Activated gamma-delta T cell treated with Interleukin-2 at 50 U/mL for 16 hours (primary cell): ENCODE data around the gene CACNA1B.

Source experiments
- DNase-seq: peaks from one replicate; pipeline ENCODE4 v3.0.0-alpha.2; 2020

CACNA1B gene

DNA sequence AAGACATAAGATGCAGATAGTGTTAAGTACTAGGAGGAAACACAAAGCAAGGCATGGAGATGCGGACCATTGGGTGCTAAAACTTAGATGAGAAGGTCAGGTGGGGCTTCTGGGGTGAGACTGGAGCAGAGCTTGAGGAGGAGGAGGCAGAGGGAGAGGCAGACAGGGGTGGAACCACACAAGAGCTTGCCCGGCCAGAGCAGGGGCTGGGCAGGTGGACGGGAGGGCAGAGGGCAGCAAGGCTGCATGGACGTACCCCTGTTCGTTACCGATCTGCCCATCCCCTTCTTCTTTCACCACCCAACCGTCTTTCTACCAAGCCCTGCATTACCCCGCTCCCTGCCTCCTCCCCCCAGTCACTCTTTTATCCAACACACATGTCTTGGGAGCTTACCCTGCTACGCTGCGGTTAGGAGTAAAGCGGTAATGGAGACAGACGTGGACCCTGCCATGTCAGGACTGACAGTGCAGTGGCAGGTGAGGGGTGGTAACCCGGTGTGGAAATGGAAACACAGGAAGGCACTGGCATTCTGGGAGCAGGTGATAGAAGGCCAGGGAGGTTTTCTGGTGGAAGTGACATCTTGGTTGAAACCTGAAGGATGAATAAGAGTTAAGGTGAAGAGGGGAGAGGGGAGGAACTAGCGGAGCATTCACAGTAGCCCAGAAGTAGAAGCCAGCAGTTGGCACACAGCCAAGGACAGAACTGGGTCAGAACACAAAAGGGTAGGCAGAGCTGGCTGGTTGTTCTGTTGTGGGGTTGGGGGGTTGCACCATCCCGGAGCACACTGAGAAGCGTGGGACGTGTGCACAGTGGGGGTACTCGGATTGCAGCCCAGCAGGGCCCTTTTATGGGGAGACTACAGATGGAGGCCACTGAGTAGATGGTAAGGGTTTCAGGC lies 167.2 kb downstream of the CACNA1B start:
- DNase-seq = no peak

GRCh38 chr9:138045541-138046490 lies 168.2 kb downstream of the CACNA1B start:
- DNase-seq = no peak

DNA sequence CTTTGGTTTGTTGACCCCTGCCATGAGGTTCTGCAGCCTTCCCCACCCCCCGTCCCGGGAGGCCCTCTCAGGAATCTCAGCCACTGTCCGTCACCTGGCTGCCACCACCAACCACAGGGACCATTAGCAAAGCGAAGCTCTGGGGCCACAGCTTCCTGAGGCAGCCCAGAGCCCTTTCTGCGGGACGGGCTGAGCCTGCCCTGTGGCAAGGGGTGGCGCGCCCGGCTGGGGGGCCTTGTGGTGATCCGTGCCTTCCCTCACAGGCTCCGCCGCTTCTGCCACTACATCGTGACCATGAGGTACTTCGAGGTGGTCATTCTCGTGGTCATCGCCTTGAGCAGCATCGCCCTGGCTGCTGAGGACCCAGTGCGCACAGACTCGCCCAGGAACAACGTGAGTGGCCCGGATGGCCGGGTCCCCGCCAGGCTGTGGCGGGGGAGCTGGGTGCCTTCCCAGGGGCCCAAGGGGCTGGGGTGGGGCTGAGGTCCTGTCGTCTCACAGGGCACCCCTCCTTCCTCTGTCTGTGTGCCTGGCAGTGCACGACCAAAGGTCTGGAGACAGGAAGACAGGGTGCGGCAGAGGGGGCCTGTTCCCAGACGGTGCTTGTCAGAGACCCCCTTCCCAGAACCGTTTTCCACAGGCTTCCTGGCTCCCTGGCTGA lies 169.2 kb downstream of the CACNA1B start:
- DNase-seq = no peak

GRCh38 chr9:138047469-138048040 lies 170.0 kb downstream of the CACNA1B start:
- DNase-seq = no peak

DNA sequence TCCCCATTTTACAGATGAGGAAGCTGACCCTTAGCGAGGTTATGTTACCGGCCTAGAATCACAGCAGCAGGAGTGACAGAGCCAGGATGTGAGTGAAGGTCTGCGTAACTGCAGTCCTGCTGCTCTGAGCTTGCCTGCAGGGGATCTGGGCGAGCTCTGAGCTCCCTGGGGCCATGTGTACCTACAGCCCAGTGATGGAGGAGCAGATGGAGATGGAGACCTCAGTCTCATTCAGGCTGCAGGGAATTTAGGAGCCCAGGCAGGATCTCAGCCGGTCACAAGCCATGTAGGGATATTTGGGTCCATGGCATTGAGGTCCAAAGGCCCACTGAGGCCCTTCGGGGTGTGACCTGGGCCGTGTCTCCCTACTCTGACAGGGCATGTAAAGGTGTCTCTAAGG lies 170.6 kb downstream of the CACNA1B start:
- no peak for DNase-seq

GRCh38 chr9:138049085-138049778 lies 171.7 kb downstream of the CACNA1B start:
- no peak for DNase-seq

- DNase-seq = no peak
Observed at GRCh38 chr9:138049779-138050471, 172.3 kb downstream of the CACNA1B start.

GRCh38 chr9:138050472-138051330 lies 173.1 kb downstream of the CACNA1B start:
- DNase-seq = no peak

DNA sequence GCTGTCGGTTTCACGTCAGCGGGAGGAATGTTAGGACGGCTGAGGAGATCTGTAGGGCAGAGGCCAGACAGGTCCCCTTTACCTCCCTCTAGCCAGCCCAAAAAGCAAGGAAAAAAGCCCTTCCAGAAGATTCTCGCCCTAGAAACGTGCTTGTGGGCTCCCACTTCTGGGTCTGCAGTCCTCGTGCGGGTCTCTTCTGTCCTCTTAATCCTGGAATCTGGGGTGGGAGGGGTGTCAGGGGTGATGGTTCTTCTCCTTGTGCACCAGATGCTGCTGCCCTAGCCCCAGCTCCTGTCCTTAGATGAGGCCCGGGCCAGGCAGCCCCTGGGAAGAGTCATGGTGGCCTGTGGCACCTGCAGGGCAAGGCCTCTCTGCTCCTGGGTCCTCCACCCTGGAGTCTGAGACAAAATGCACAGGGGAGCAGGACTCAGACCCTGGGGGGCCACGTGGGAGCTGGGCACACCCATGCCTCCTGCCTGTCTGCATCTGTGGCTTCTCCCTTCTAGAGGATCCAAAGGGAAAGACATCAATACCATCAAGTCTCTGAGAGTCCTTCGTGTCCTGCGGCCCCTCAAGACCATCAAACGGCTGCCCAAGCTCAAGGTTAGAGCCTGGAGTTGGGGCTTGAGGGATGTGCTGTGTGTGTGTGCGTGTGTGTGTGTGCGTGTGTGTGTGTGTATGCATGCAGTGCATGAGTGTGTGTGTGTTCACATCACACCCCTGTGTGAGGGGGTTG lies 174.2 kb downstream of the CACNA1B start:
- no peak for DNase-seq

DNA sequence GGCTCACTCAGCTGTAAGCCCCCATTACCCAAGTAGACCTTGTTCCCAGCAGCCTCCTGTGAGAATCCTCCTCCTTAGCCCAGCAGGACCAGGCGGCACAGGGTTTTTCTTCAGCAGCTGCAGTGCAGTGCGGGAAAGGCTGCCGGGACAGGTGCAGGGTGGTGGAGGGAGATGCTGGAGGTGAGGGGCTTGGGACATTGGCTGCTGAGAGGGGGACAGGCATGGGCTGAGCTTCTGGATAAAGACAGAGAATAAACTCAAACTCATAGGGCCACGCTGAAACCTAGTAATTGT lies 174.7 kb downstream of the CACNA1B start:
- DNase-seq = no peak

DNA sequence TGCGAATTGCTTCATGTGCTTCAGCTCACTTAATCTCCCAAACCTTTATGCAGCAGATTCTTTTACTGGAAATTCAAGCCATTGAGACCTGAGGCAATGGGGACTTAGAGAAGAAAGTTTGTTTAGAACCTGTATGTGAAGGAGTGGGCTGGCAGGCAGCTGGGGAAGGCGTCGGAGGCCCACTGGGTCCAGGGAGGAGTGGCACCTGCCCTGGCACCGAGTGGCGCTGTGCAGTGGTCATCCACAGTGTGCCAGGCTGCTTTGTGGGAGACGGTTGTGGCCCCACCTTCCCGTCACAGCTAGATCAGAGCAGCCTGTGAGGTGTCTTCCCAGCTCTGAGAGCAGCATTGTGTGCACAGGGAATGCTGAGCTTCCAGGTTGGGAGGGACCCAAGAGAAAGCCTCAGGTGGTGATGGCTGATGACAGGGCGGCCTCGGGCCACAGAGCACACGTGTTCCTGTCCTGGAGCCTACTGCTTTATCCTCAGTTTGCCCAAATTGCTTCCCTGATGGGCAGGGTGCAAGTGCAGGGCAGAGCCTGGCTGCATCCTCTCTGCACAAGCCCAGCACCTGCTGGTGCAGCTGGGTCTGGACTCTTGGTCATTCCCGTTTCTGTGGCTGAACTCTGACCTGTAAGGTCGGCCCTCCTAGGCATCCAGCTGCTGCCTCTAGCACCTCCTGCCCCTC lies 175.2 kb downstream of the CACNA1B start:
- no peak for DNase-seq

GRCh38 chr9:138053321-138053868 lies 175.8 kb downstream of the CACNA1B start:
- DNase-seq = no peak

- no peak for DNase-seq
Observed at GRCh38 chr9:138053996-138054752, 176.6 kb downstream of the CACNA1B start.

- DNase-seq = no peak
Observed at GRCh38 chr9:138057726-138058125, 180.1 kb downstream of the CACNA1B start.

DNA sequence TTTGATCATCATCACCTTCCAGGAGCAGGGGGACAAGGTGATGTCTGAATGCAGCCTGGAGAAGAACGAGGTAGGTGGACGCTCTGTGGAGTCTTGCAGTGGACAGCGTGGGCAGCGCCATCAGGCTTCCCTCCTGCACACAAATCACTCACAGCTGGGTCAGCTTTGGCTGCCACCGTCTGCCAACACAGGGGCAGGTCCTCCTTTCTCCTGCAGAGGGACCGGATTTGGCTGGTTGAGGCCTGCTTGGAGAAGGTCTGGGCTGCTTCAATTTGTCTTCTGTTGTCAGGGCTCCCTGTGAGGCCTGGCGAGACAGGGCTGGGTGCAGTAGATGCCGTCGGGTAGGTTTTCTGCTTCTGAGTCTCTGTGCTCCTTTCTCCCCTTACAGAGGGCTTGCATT lies 180.6 kb downstream of the CACNA1B start:
- DNase-seq = no peak

- no peak for DNase-seq
Observed at GRCh38 chr9:138059196-138059595, 181.6 kb downstream of the CACNA1B start.

- no peak for DNase-seq
Observed at GRCh38 chr9:138060365-138060764, 182.8 kb downstream of the CACNA1B start.

DNA sequence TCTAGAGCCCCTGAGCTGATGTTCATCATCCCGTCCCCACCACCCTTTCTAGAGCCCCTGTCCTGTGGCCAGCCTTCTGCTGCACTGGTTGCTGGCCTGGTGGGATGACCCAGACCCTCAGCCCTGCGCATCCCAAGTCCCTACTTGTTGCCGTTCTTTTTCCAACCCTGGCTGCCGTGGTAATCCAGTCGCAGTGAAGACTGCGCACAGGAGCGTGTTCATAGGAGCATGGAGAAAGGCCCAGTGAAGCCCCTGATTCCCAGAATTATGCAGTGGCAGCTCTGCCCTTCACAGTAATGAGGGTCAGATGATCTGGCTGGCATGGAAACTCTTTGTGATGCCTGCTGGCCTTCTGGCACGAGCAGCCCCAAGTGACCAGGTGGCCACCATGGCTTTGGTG lies 183.3 kb downstream of the CACNA1B start:
- DNase-seq = no peak
